ENCODE measurements around the gene CACNA1H.

DNA sequence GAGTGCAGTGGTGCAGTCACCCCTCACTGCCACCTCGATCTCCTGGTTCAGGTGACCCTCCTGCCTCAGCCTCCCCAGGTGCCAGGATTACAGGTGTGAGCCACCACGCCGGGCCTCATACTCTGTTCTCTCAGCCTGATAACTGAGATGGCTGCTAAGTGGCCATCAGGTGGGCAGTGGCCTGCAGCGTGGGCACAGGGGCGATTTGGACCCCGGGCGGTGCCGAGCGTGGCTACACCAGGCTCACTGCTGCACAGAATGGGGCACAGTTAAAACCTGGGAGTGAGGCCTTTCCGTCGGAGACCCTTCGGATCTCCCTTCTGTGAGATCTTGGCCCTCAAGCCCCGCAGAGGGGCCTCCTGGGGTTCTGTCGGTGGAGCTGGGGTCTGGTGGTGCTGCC lies 11.5 kb downstream of the CACNA1H start:
- TF ChIP-seq, protein P1, sequence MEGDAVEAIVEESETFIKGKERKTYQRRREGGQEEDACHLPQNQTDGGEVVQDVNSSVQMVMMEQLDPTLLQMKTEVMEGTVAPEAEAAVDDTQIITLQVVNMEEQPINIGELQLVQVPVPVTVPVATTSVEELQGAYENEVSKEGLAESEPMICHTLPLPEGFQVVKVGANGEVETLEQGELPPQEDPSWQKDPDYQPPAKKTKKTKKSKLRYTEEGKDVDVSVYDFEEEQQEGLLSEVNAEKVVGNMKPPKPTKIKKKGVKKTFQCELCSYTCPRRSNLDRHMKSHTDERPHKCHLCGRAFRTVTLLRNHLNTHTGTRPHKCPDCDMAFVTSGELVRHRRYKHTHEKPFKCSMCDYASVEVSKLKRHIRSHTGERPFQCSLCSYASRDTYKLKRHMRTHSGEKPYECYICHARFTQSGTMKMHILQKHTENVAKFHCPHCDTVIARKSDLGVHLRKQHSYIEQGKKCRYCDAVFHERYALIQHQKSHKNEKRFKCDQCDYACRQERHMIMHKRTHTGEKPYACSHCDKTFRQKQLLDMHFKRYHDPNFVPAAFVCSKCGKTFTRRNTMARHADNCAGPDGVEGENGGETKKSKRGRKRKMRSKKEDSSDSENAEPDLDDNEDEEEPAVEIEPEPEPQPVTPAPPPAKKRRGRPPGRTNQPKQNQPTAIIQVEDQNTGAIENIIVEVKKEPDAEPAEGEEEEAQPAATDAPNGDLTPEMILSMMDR (IDR thresholded peaks at IDR 0.05; ENCODE audit: insufficient read depth, low read length, poor library complexity, severe bottlenecking): no peak
- no peak for TF ChIP-seq EZH2phosphoT487 (conservative IDR thresholded peaks at IDR 0.05; ENCODE audit: low read length)

Measured in SU-DHL-6 (cell line).